Immature natural killer cell (primary cell): ENCODE data around the gene RRM2. TPM values are rescaled to one million over a fixed set of nuclear protein-coding genes. Genes with fewer than 3 reads are reported as not detected.
"Not testable (repeated sequence)": the region's sequence is repeated elsewhere in the genome, so short reads cannot be mapped to it uniquely, and the experiment has no call there.

Experiments used
- DNase-seq, 3 donors: peaks; one replicate each; pipeline ENCODE4 v3.0.0; 2022; ENCODE audit warnings: mixed read lengths in 1 of 3
- H3K27ac Mint-ChIP-seq, 6 donors: one replicate each; pipeline ENCODE4 v1.8.0; 2020; ENCODE audit warnings: mixed read lengths in 6 of 6, mild to moderate bottlenecking in 5 of 6, inconsistent platforms in 4 of 6, moderate library complexity in 3 of 6
- H3K27me3 Mint-ChIP-seq, 3 donors: one replicate each; pipeline ENCODE4 v1.8.0; 2020 to 2021; ENCODE audit warnings: low read depth in 3 of 3, mild to moderate bottlenecking in 3 of 3, mixed read lengths in 3 of 3, moderate library complexity in 3 of 3, inconsistent platforms in 1 of 3
- H3K36me3 Mint-ChIP-seq, 3 donors: one replicate each; pipeline ENCODE4 v1.8.0; 2020; ENCODE audit warnings: mixed read lengths in 3 of 3, inconsistent platforms in 2 of 3, mild to moderate bottlenecking in 2 of 3
- H3K4me1 Mint-ChIP-seq, 2 donors: one replicate each; pipeline ENCODE4 v1.8.0; 2020; ENCODE audit warnings: inconsistent platforms in 2 of 2, mild to moderate bottlenecking in 2 of 2, mixed read lengths in 2 of 2, moderate library complexity in 1 of 2
- H3K4me3 Mint-ChIP-seq, 5 donors: one replicate each; pipeline ENCODE4 v1.8.0; 2020; ENCODE audit warnings: mild to moderate bottlenecking in 5 of 5, mixed read lengths in 5 of 5, inconsistent platforms in 3 of 5, moderate library complexity in 3 of 5
- H3K9me3 Mint-ChIP-seq, 6 donors: one replicate each; pipeline ENCODE4 v1.8.0; 2020; ENCODE audit warnings: mild to moderate bottlenecking in 6 of 6, mixed read lengths in 6 of 6, inconsistent platforms in 4 of 6, moderate library complexity in 3 of 6
- polyA plus RNA-seq, 3 donors: library from polyadenylated mRNA; unstranded; fragments of 300-500 nt; fragmentation: Illumina TruSeq; gene quantifications; one replicate each; pipeline ENCODE4 v1.2.3, GENCODE V29; 2021

The RRM2 gene
- polyA plus RNA-seq, 3 donors from 2014 or later, result 4.9 to 11.3 (median 9.8) TPM

DNA sequence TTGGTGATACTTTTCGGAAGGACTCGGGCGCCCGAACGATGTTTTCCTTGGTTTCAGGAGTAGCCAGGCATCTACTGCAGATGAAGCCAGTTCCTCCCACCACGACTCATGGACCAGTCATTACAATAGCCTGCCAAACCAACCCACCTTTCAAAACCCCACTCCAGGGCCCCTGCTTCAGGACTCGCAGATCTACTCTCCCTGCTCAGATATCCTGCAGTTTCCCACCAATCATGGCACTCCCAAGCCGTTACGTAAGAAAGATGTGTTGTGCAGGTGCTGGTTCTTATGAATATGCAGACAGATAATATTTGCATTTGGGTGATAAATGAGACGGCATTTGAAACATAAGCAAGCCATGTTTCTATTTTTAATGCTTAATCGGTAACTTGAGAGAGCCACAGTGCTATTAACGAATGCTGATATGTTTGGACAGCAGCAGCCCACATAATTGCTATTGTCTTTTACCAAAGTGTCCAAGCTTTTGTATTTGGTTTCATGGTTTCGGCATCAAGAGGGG, 38.8 kb upstream of the RRM2 start:
- peaks cover 0 to 2% (median 0%) of the 10 kb centered on the region in 6 donors for H3K9me3 Mint-ChIP-seq
- peaks cover 0 to 9% (median 0%) of the 10 kb centered on the region in 3 donors for H3K36me3 Mint-ChIP-seq
- H3K27me3 Mint-ChIP-seq, result peaks cover 20 to 29% (median 26%) of the 10 kb centered on the region in 3 donors
- H3K4me3 Mint-ChIP-seq, result no peak overlapping the region
- no peak overlapping the region for H3K27ac Mint-ChIP-seq
- DNase-seq, result no peak
- H3K4me1 Mint-ChIP-seq, result peaks cover 14 to 17% of the 10 kb centered on the region in 2 donors

DNA sequence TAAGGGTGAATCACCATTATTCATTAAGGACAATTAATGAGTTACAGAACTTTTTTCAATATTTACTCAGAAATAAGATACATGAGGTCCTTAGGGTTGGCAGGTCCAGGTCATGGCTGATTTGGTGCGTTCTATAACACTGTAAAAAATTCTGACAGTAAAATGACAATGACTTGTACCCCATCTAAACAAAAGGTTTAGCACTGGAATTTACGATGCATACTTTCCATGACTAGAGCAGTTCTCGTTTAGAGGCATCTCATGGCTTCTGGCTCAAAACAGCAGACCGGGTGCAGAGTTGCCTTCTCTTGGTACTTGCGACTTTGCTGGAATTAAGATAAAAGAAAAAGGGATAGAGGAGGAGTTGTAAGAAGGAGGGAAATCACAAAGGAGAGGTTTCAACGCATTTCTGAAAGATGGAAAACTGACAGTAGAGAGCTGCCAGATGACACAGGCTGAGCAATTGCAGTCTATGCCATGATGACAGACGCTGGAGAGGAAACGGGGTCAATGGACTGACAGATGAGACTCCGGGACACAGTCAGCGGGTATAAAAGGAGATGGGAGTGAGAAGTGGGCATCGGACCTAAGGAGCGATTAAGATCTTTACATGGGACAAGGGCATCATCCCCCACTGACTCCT, 38.2 kb upstream of the RRM2 start:
- no peak overlapping the region for H3K27ac Mint-ChIP-seq
- H3K9me3 Mint-ChIP-seq, result peaks cover 0 to 2% (median 0%) of the 10 kb centered on the region in 6 donors
- no peak for DNase-seq
- H3K27me3 Mint-ChIP-seq, result peaks cover 16 to 29% (median 24%) of the 10 kb centered on the region in 3 donors
- H3K4me1 Mint-ChIP-seq, result peaks cover 8 to 12% of the 10 kb centered on the region in 2 donors
- no peak overlapping the region for H3K4me3 Mint-ChIP-seq
- H3K36me3 Mint-ChIP-seq, result peaks cover 0 to 9% (median 0%) of the 10 kb centered on the region in 3 donors

DNA sequence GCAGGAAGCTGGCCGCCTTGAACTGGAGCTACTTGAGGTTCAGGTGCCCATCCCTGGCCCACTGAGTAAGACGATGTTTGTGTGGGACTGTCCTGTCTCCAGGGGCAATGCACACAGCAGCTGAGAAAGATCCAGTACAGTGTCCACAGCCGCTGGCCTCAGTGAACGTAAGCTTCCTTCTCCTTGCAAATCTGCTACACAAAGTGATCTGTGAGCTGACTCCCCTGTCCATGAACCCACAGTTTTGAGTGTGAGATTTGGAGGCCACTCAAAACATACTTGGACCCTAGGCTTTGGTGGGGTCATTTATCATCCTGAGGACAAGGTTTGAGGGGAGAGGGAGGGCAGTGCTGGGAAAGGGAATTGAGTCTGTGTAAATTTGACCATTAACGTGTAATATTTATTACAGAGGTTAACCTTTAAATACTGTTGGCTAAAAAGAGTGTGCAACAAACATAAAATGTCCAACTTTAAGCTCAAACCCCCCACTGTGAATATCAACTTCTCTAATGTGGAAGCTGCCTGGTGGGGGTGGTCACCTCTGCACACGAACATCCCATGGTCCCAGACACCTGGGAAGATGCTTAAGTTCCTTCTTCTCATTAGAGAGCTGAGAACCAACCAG, 37.4 kb upstream of the RRM2 start:
- Mint-ChIP-seq H3K27ac (no peak overlapping the region), H3K4me1 (peaks cover 8 to 10% of the 10 kb centered on the region in 2 donors), H3K27me3 (peaks cover 16 to 29% (median 24%) of the 10 kb centered on the region in 3 donors), H3K4me3 (no peak overlapping the region), H3K36me3 (peaks cover 0 to 9% (median 0%) of the 10 kb centered on the region in 3 donors), H3K9me3 (peaks cover 0 to 2% (median 0%) of the 10 kb centered on the region in 6 donors)
- DNase-seq, result no peak

DNA sequence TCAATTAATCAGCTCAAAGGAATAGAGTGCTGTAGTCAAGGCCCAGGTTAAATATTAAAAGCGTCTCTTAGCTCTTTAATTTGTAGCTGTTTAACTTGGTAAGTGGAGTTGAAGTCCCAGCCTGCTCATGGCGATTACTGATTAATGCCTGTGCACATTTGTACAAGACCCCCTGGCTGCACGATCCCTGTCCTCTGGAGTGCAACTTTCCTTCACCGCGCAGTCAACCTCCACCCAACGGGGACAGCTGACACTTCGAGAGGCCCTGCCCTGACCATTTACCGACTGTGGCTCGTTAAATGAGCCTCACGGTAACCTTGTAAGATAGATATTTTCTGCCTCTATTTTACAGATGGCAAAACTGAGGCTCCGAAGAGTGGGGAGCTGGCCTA, 36.9 kb upstream of the RRM2 start:
- Mint-ChIP-seq H3K27ac (no peak overlapping the region), H3K4me1 (peaks cover 8 to 9% of the 10 kb centered on the region in 2 donors), H3K36me3 (peaks cover 0 to 9% (median 0%) of the 10 kb centered on the region in 3 donors), H3K4me3 (no peak overlapping the region), H3K9me3 (peaks cover 0 to 2% (median 0%) of the 10 kb centered on the region in 6 donors), H3K27me3 (peaks cover 16 to 33% (median 24%) of the 10 kb centered on the region in 3 donors)
- DNase-seq, result no peak

DNA sequence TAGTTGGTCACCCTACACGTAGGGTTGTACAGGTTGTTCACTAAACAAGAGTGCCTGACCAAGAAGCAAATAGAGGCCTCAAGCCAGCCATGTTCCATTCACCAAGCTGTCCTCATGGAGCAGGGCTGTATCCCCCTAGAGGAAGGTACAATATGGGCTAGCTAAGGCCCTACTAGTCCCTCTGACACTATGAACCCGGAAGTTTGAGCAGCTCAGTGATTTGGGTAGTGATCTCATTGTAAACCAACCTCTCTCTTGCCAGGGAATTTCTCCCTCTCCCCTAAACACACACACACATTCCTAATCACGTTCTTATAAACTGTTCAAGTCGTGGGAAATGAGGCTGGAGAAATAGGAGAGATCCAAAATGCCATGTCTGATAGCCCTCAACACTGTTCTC, 35.6 kb upstream of the RRM2 start:
- H3K4me3 Mint-ChIP-seq, result no peak overlapping the region
- no peak overlapping the region for H3K27ac Mint-ChIP-seq
- H3K36me3 Mint-ChIP-seq, result peaks cover 0 to 9% (median 0%) of the 10 kb centered on the region in 3 donors
- no peak for DNase-seq
- H3K9me3 Mint-ChIP-seq, result peaks cover 0 to 3% (median 2%) of the 10 kb centered on the region in 6 donors
- peaks cover 8 to 26% (median 23%) of the 10 kb centered on the region in 3 donors for H3K27me3 Mint-ChIP-seq
- peaks cover 4 to 7% of the 10 kb centered on the region in 2 donors for H3K4me1 Mint-ChIP-seq

DNA sequence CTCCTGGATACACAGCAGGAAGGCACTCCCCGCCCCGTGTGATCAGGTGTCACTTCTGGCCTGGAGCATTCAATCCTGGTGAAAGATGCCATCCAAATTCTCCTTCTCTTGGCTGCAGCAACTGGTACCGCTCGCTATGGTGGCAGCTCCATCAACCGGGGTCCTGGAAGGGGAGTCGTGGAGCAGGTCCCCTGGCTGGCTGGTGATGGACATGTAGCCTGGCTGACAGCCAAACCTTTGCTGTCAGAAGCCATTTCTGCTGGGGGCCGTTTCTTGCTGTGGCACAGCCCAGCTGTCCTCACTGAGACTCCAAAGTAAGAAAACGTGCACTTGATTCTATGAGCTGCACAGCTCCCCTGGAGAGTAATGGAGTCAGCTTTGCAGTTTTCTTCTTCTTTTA, 35.2 kb upstream of the RRM2 start:
- Mint-ChIP-seq H3K9me3 (peaks cover 0 to 7% (median 2%) of the 10 kb centered on the region in 6 donors), H3K27ac (no peak overlapping the region), H3K27me3 (peaks cover 7 to 30% (median 23%) of the 10 kb centered on the region in 3 donors), H3K36me3 (peaks cover 0 to 9% (median 0%) of the 10 kb centered on the region in 3 donors), H3K4me3 (no peak overlapping the region), H3K4me1 (peaks cover 6 to 11% of the 10 kb centered on the region in 2 donors)
- no peak for DNase-seq

DNA sequence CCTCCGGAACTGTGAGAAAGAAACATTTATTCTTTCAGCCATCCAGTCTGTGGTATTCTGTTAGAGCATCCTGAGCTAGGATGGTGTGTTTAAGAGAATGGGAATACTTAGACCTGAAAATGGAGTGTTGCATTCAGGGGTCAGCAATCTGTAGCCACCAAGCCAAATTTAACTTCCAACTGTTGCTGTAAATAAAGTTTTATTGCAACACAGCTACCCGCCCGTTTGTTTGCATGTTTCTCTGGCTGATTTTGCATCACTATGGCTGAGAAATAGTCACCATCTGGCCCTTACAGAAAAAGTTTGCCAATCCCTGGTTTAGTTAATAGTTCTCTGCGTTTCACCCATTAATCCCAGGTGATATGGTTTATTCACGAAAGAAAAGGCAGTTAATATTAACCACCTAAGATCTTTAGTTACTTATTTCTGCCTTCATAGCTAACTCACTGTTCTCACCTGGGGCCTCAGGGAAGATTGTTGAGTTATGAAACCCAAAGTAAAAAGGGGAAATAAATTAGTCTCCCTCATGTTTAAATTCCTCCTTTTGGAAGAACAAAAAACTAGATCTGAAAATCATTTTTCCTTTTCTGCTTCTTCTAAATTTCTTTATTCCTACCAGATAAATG, 32.9 kb upstream of the RRM2 start:
- peaks cover 1 to 15% (median 9%) of the 10 kb centered on the region in 3 donors for H3K27me3 Mint-ChIP-seq
- peaks cover 0 to 10% (median 2%) of the 10 kb centered on the region in 6 donors for H3K9me3 Mint-ChIP-seq
- H3K4me1 Mint-ChIP-seq, result peaks cover 6 to 11% of the 10 kb centered on the region in 2 donors
- no peak overlapping the region for H3K27ac Mint-ChIP-seq
- peaks cover 0 to 3% (median 0%) of the 10 kb centered on the region in 3 donors for H3K36me3 Mint-ChIP-seq
- no peak for DNase-seq
- no peak overlapping the region for H3K4me3 Mint-ChIP-seq

DNA sequence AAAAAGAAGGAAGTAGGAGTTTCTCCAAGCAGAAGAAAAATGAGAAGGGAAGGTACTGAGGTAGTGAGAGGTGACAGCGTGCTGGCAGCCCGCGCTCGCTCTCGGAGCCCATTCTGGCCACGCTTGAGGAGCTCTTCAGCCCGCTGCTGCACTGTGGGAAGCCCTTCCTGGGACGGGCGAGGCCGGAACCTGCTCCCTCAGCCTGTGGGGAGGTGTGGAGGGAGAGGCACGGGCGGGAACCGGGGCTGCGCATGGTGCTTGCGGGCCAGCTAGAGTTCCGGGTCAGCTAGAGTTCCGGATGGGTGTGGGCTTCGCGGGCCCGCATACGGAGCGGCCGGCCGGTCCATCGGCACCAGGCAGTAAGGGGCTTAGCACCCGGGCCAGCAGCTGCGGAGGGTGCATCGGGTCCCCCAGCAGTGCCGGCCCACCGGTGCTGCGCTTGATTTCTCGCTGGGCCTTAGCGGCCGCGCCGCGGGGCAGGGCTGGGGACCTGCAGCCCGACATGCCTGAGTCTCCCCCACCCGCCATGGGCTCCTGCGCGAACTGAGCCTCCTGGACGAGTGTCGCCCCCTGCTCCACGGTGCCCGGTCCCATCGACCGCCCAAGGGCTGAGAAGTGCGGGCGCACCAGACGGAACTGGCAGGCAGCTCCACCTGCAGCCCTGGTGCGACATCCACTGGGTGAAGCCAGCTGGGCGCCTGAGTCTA, 31.2 kb upstream of the RRM2 start:
- Mint-ChIP-seq H3K9me3 (peaks cover 0 to 10% (median under 1%) of the 10 kb centered on the region in 6 donors), H3K27ac (peak overlapping the region in 4 of 6 donors; percentile 7 to 62 (median 46)), H3K4me1 (peaks cover 6 to 11% of the 10 kb centered on the region in 2 donors)

DNA sequence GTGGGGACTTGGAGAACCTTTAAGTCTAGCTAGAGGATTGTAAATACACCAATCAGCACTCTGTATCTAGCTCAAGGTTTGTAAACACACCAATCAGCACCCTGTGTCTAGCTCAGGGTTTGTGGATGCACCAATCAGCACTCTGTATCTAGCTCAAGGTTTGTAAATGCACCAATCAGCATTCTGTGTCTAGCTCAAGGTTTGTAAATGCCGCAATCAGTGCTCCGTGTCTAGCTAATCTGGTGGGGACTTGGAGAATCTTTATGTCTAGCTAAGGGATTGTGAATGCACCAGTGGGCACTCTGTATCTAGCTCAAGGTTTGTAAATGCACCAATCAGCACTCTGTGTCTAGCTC, 30.7 kb upstream of the RRM2 start:
- H3K4me1 Mint-ChIP-seq, result peaks cover 6 to 11% of the 10 kb centered on the region in 2 donors
- H3K27me3 Mint-ChIP-seq, result peaks cover 1 to 17% (median 5%) of the 10 kb centered on the region in 3 donors
- H3K4me3 Mint-ChIP-seq, result peak overlapping the region; percentile 51 to 81 (median 68)
- H3K27ac Mint-ChIP-seq, H3K36me3 Mint-ChIP-seq, DNase-seq, H3K9me3 Mint-ChIP-seq: not testable (repeated sequence)

More for the DNA sequence above, 31.2 kb upstream of the RRM2 start:
- DNase-seq, result peak; percentile 18 to 31 (median 31)
- peak overlapping the region; percentile 81 to 91 (median 82) for H3K4me3 Mint-ChIP-seq
- peaks cover 1 to 17% (median 5%) of the 10 kb centered on the region in 3 donors for H3K27me3 Mint-ChIP-seq
- H3K36me3 Mint-ChIP-seq, result no peaks in the 10 kb centered on the region

DNA sequence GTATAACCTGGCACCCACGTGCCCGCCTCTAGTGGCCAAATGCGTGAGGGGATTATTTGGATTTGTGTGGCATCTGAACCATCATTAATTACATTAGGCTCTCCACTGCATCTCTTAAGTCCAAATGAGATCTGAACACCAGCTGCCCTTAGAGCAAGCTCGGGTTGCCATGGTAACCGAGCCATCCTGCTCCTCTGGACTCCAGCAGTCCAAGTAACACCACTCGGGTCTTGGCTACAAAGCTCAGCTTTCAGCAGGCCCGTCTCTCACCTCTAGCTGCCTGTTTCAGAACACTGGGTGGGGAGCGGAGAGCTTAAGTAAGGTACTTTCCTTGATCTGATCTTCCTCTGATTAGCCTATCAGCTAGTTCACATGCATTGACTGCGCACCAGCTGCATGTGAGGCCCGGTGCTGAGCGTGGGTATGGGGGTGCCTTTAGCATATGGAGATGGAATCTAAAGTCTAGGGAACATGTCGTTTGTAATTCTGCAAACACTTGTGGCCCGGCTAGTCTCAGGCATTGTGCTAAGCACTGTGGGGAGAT, 28.2 kb upstream of the RRM2 start:
- no peak overlapping the region for H3K4me3 Mint-ChIP-seq
- H3K27ac Mint-ChIP-seq, result no peak overlapping the region
- peaks cover 6 to 11% of the 10 kb centered on the region in 2 donors for H3K4me1 Mint-ChIP-seq
- H3K9me3 Mint-ChIP-seq, result peaks cover 0 to 10% (median under 1%) of the 10 kb centered on the region in 6 donors
- no peak for DNase-seq
- peaks cover 0 to 22% (median 5%) of the 10 kb centered on the region in 3 donors for H3K27me3 Mint-ChIP-seq
- H3K36me3 Mint-ChIP-seq, result no peaks in the 10 kb centered on the region

DNA sequence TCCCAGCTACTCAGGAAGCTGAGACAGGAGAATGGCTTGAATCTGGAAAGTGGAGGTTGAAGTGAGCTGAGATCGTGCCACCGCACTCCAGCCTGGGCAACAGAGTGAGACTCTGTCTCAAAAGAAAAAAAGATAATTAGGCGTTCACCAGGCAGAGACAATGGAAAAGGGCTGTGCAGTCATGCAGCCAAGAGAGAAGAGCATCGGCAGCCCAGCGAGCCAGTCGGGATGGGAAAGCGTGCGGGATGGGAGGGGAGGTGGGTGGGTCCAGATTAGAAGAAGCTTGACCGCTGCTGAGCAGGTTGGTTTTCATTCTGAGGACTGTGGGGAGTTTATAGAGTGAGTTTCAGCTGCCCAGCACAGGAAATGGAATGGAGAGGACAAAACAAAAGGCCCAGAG, 27.4 kb upstream of the RRM2 start:
- Mint-ChIP-seq H3K9me3 (peaks cover 0 to 10% (median under 1%) of the 10 kb centered on the region in 6 donors), H3K27me3 (peaks cover 0 to 22% (median 5%) of the 10 kb centered on the region in 3 donors), H3K4me3 (no peak overlapping the region), H3K4me1 (peaks cover 6 to 11% of the 10 kb centered on the region in 2 donors), H3K27ac (no peak overlapping the region), H3K36me3 (no peaks in the 10 kb centered on the region)
- DNase-seq, result no peak

DNA sequence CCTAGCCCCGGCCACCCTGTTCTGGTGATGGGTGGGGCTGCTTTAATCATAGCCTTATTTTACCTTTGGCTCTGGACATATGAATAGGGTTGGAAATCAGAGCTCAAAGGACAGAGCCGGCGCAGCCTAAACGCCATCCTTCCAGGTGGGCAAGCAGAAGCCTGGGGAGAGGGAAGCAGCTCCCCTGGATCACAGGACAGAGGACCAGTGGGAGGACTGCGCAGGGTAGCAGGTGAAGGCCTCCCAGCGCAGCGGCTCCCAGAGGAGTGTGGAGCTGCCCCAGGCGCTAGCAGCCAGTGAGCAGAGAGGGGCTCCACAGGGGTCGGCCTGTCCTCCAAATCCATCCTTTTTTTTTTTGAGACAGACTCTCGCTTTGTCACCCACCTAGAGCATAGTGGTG, 25.9 kb upstream of the RRM2 start:
- peaks cover 2 to 6% of the 10 kb centered on the region in 2 donors for H3K4me1 Mint-ChIP-seq
- no peaks in the 10 kb centered on the region for H3K36me3 Mint-ChIP-seq
- no peak overlapping the region for H3K4me3 Mint-ChIP-seq
- H3K9me3 Mint-ChIP-seq, result peaks cover 0 to 10% (median 0%) of the 10 kb centered on the region in 6 donors
- H3K27ac Mint-ChIP-seq, result no peak overlapping the region
- peaks cover 0 to 17% (median 0%) of the 10 kb centered on the region in 3 donors for H3K27me3 Mint-ChIP-seq
- DNase-seq, result no peak
